Esophagus muscularis mucosa (tissue), 4 donors: Measurements from ENCODE around the gene CBX4.

Experiments used
- CTCF ChIP-seq, 3 experiments: fragments of 200-600 bp in 2 of 3; fragments of 450-650 bp in 1 of 3; sonication (generic) in 2 of 3; IDR thresholded peaks; one replicate each; pipeline ENCODE4 v1.5.1; 2017 to 2019; ENCODE audit warnings: antibody characterized with exemption in 3 of 3, mild to moderate bottlenecking in 2 of 3, moderate library complexity in 1 of 3
- EP300 ChIP-seq: sonication (generic); formaldehyde crosslinking; IDR thresholded peaks from one replicate; pipeline ENCODE4 v1.6.1; 2017; ENCODE audit warnings: antibody characterized with exemption
- POLR2A ChIP-seq: fragments of 450-650 bp; IDR thresholded peaks from one replicate; pipeline ENCODE4 v1.6.1; 2017; ENCODE audit warnings: antibody characterized with exemption, moderate library complexity, mild to moderate bottlenecking, low read depth

- TF ChIP-seq CTCF (IDR thresholded peaks at IDR 0.05) (no peak), EP300 (no peak), POLR2A (no peak)
Observed at GRCh38 chr17:79878329-79878947, 39.2 kb upstream of the CBX4 start.
